ENCODE results near the gene TACC3.
A peak's percentile ranks its signal among the peaks of the same experiment; 100 is the strongest.

Gene TACC3

GRCh38 chr4:1716065-1716945 lies 5.0 kb upstream of the TACC3 start:
- ChIA-PET CTCF (no interaction called here), POLR2A (ENCODE audit: low non-redundant PET) (interaction anchor here (0.5 kb wide), 1 partner anchor 1036 kb away, joined by 3 read pairs; no protein-coding TSS in a partner anchor)
- DNase-seq (ENCODE audit: low spot score) = no peak
- peak overlapping the region; percentile 96 for H3K27ac ChIP-seq
- no peak for TF ChIP-seq CTCF (conservative IDR thresholded peaks at IDR 0.05; ENCODE audit: low read depth)

GRCh38 chr4:1717129-1718094 lies 3.9 kb upstream of the TACC3 start:
- ChIA-PET CTCF (interaction anchor here (1.0 kb wide), 1 partner anchor 10 kb away, joined by 3 read pairs; no protein-coding TSS in a partner anchor), POLR2A (ENCODE audit: low non-redundant PET) (interaction anchor here (0.5 kb wide), 1 partner anchor 1038 kb away, joined by 3 read pairs; no protein-coding TSS in a partner anchor)
- no peak for TF ChIP-seq CTCF (conservative IDR thresholded peaks at IDR 0.05; ENCODE audit: low read depth)
- peak overlapping the region; percentile 96 for H3K27ac ChIP-seq
- no peak for DNase-seq (ENCODE audit: low spot score)

GRCh38 chr4:1718095-1718850 lies 3.0 kb upstream of the TACC3 start:
- POLR2A ChIA-PET (ENCODE audit: low non-redundant PET) = no interaction called here

GRCh38 chr4:1720163-1720983 lies 948 bp upstream of the TACC3 start:
- no peak for DNase-seq (ENCODE audit: low spot score)
- POLR2A ChIA-PET (ENCODE audit: low non-redundant PET) = interaction anchor here (0.5 to 0.6 kb wide), 2 partner anchors 11 to 264 kb away, joined by 3 to 5 read pairs; no protein-coding TSS in a partner anchor
- H3K27ac ChIP-seq = peak overlapping the region; percentile 96
- CTCF ChIA-PET = interaction anchor here (1.5 kb wide), 1 partner anchor 27 kb away, joined by 4 read pairs; no protein-coding TSS in a partner anchor
- no peak for TF ChIP-seq CTCF (conservative IDR thresholded peaks at IDR 0.05; ENCODE audit: low read depth)

More at GRCh38 chr4:1718095-1718850, 3.0 kb upstream of the TACC3 start:
- CTCF ChIA-PET = interaction anchor here (1.0 kb wide), 1 partner anchor 9 kb away, joined by 3 read pairs; no protein-coding TSS in a partner anchor
- no peak for TF ChIP-seq CTCF (conservative IDR thresholded peaks at IDR 0.05; ENCODE audit: low read depth)
- peak overlapping the region; percentile 96 for H3K27ac ChIP-seq
- no peak for DNase-seq (ENCODE audit: low spot score)

GRCh38 chr4:1721666-1722550 lies 587 bp downstream of the TACC3 start:
- CTCF ChIA-PET = no interaction called here
- TF ChIP-seq CTCF (conservative IDR thresholded peaks at IDR 0.05; ENCODE audit: low read depth) = no peak
- peak overlapping the region; percentile 96 for H3K27ac ChIP-seq
- POLR2A ChIA-PET (ENCODE audit: low non-redundant PET) = no interaction called here
- DNase-seq (ENCODE audit: low spot score) = no peak

Data from RWPE1 (cell line).